H1 (cell line): ENCODE measurements around the gene RPL32. TPM values are rescaled to one million over a fixed set of nuclear protein-coding genes. Genes with fewer than 3 reads are reported as not detected.

Experiments
- CTCF ChIA-PET: fragments of 300-600 bp; sonication (Branson Sonifier 250); formaldehyde crosslinking; loops from one replicate; lab custom pipeline; 2021; ENCODE audit not compliant: partially characterized antibody; lab: Charles Lee
- POLR2A ChIA-PET: fragments of 300-600 bp; sonication (Branson Sonifier 250); formaldehyde crosslinking; loops from one replicate; lab custom pipeline; 2021; ENCODE audit warnings: inconsistent platforms; ENCODE audit not compliant: partially characterized antibody; lab: Charles Lee
- DNase-seq, 2 experiments: peaks; one replicate each; pipeline versions ENCODE4 v3.0.0 to v3.0.0-alpha.2; 2010 to 2022; ENCODE audit warnings: low spot score in 2 of 2, low read depth in 1 of 2, mixed read lengths in 1 of 2
- FAIRE-seq: peaks from 2 replicates; lab custom pipeline; 2011; peaks lifted over from hg19 to GRCh38; lab: Jason Lieb, UNC
- H2AFZ ChIP-seq: 2 replicates; pipeline ENCODE4 v1.8.1; 2012; ENCODE audit warnings: low read length, inconsistent platforms
- H2AK5ac ChIP-seq: 2 replicates; pipeline ENCODE4 v1.6.1; 2013; ENCODE audit warnings: low read depth, low read length
- H2BK120ac ChIP-seq: replicated peaks from 2 replicates; pipeline ENCODE3; 2013; ENCODE audit warnings: low read depth, low read length, inconsistent platforms
- H2BK12ac ChIP-seq: 2 replicates; pipeline ENCODE4 v1.6.1; 2013; ENCODE audit warnings: low read depth, low read length
- H2BK15ac ChIP-seq: 2 replicates; pipeline ENCODE4 v1.6.1; 2013; ENCODE audit warnings: low read length
- H2BK20ac ChIP-seq: 2 replicates; pipeline ENCODE4 v1.6.1; 2013; ENCODE audit warnings: low read length
- H2BK5ac ChIP-seq: 2 replicates; pipeline ENCODE4 v1.6.1; 2013; ENCODE audit warnings: low read depth, low read length
- H3K14ac ChIP-seq: 2 replicates; pipeline ENCODE4 v1.6.1; 2013; ENCODE audit warnings: inconsistent platforms; ENCODE audit not compliant: insufficient read length
- H3K18ac ChIP-seq: 2 replicates; pipeline ENCODE4 v1.6.1; 2013; ENCODE audit warnings: low read length; ENCODE audit errors: extremely low read depth
- H3K23ac ChIP-seq: 2 replicates; pipeline ENCODE4 v1.6.1; 2013; ENCODE audit warnings: inconsistent platforms; ENCODE audit not compliant: insufficient read length
- H3K23me2 ChIP-seq: 2 replicates; pipeline ENCODE4 v1.6.1; 2013; ENCODE audit warnings: low read depth, low read length
- H3K27ac ChIP-seq: 2 replicates; pipeline ENCODE4 v1.6.1; 2011; ENCODE audit warnings: low read depth, low read length, inconsistent platforms
- H3K27me3 ChIP-seq, 4 experiments: replicated peaks in 1 of 4; 1 replicate in 1 of 4; 2 replicates in 3 of 4; pipeline versions ENCODE4 v1.6.1 to v1.8.1; 2011 to 2013; ENCODE audit warnings: low read length in 3 of 4, mild to moderate bottlenecking in 3 of 4, inconsistent platforms in 2 of 4, mixed read lengths in 2 of 4, moderate library complexity in 1 of 4; ENCODE audit not compliant: control insufficient read depth in 3 of 4, insufficient read depth in 3 of 4; ENCODE audit errors: extremely low read depth in 1 of 4
- H3K36me3 ChIP-seq, 4 experiments: 2 replicates each; pipeline versions ENCODE4 v1.6.1 to v1.8.1; 2011 to 2013; ENCODE audit warnings: mild to moderate bottlenecking in 4 of 4, low read length in 3 of 4, moderate library complexity in 2 of 4, control low read depth in 1 of 4, inconsistent platforms in 1 of 4; ENCODE audit not compliant: insufficient read depth in 4 of 4, control insufficient read depth in 2 of 4
- H3K4ac ChIP-seq: replicated peaks from 2 replicates; pipeline ENCODE3; 2013; ENCODE audit warnings: low read length, low read depth, mixed read lengths, inconsistent platforms; ENCODE audit not compliant: insufficient read length
- H3K4me1 ChIP-seq, 4 experiments: replicated peaks in 1 of 4; 1 replicate in 1 of 4; 2 replicates in 3 of 4; pipeline versions ENCODE4 v1.6.1 to v1.8.1; 2011 to 2013; ENCODE audit warnings: low read length in 3 of 4, inconsistent platforms in 2 of 4, mixed read lengths in 1 of 4; ENCODE audit not compliant: insufficient read depth in 4 of 4, control insufficient read depth in 3 of 4
- H3K4me2 ChIP-seq, 2 experiments: 2 replicates each; pipeline versions ENCODE4 v1.6.1 to v1.8.1; 2011 to 2013; ENCODE audit warnings: low read depth in 2 of 2, low read length in 2 of 2, control low read depth in 1 of 2, inconsistent platforms in 1 of 2, mild to moderate bottlenecking in 1 of 2; ENCODE audit not compliant: insufficient read depth in 1 of 2
- H3K4me3 ChIP-seq, 4 experiments: fragments of 200-600, 300-600 bp in 1 of 4; sonication (generic), shearing (Covaris generic), sonication (Bioruptor Twin) in 1 of 4; 2 replicates each; pipeline versions ENCODE4 v1.5.1 to v1.8.1; 2011 to 2016; ENCODE audit warnings: low read length in 4 of 4, low read depth in 3 of 4, control low read depth in 2 of 4, inconsistent platforms in 2 of 4, mild to moderate bottlenecking in 2 of 4, mixed read lengths in 1 of 4, moderate library complexity in 1 of 4; ENCODE audit not compliant: insufficient read depth in 2 of 4; ENCODE audit errors: extremely low read depth in 1 of 4
- H3K56ac ChIP-seq: replicated peaks from 2 replicates; pipeline ENCODE3; 2013; ENCODE audit warnings: low read depth, mild to moderate bottlenecking, mixed read lengths, low read length, inconsistent platforms; ENCODE audit not compliant: insufficient read length
- H3K79me1 ChIP-seq: 2 replicates; pipeline ENCODE4 v1.6.1; 2013; ENCODE audit warnings: low read depth, low read length, control low read depth
- H3K79me2 ChIP-seq, 2 experiments: 2 replicates each; pipeline versions ENCODE4 v1.6.1 to v1.8.1; 2012 to 2013; ENCODE audit warnings: low read length in 2 of 2, mild to moderate bottlenecking in 2 of 2, inconsistent platforms in 1 of 2; ENCODE audit not compliant: insufficient read depth in 2 of 2, control insufficient read depth in 1 of 2
- H3K9ac ChIP-seq, 4 experiments: replicated peaks in 1 of 4; 1 replicate in 1 of 4; 2 replicates in 3 of 4; pipeline versions ENCODE4 v1.6.1 to v1.8.1; 2011 to 2013; ENCODE audit warnings: low read depth in 3 of 4, low read length in 3 of 4, control low read depth in 2 of 4, mild to moderate bottlenecking in 2 of 4, moderate library complexity in 2 of 4, inconsistent platforms in 1 of 4; ENCODE audit errors: extremely low read depth in 1 of 4
- H3K9me3 ChIP-seq, 2 experiments: 2 replicates each; pipeline versions ENCODE4 v1.6.1 to v1.8.1; 2012 to 2013; ENCODE audit warnings: mild to moderate bottlenecking in 2 of 2, moderate library complexity in 2 of 2, control low read depth in 1 of 2, inconsistent platforms in 1 of 2, low read depth in 1 of 2, low read length in 1 of 2, mixed read lengths in 1 of 2; ENCODE audit not compliant: insufficient read depth in 2 of 2
- H4K20me1 ChIP-seq, 2 experiments: replicated peaks in 1 of 2; 2 replicates each; pipeline versions ENCODE3 to v1.8.1; 2011 to 2013; ENCODE audit warnings: inconsistent platforms in 2 of 2, low read length in 2 of 2, mild to moderate bottlenecking in 1 of 2; ENCODE audit not compliant: insufficient read depth in 2 of 2, control insufficient read depth in 1 of 2
- H4K5ac ChIP-seq: 2 replicates; pipeline ENCODE4 v1.6.1; 2013; ENCODE audit warnings: low read length, low read depth, mixed read lengths, inconsistent platforms; ENCODE audit not compliant: insufficient read length
- H4K8ac ChIP-seq: 2 replicates; pipeline ENCODE4 v1.8.0; 2013; ENCODE audit warnings: mild to moderate bottlenecking, moderate library complexity, low read length, inconsistent platforms; ENCODE audit not compliant: insufficient read depth; ENCODE audit errors: extremely low read depth
- H4K91ac ChIP-seq: replicated peaks from 2 replicates; pipeline ENCODE3; 2013; ENCODE audit warnings: low read length, mixed read lengths, inconsistent platforms; ENCODE audit not compliant: insufficient read length
- CHD1 ChIP-seq: IDR thresholded peaks from 2 replicates; pipeline ENCODE4 v1.6.1; 2012; ENCODE audit warnings: low read depth, low read length, improper control_type of control experiment
- CREB1 ChIP-seq: IDR thresholded peaks from 2 replicates; pipeline ENCODE4 v1.6.1; 2012; ENCODE audit warnings: inconsistent platforms
- CTBP2 ChIP-seq: IDR thresholded peaks from 2 replicates; pipeline ENCODE4 v1.7.0; 2011; ENCODE audit warnings: borderline replicate concordance, mild to moderate bottlenecking, moderate library complexity, mixed read lengths, low read length; ENCODE audit not compliant: insufficient read depth, insufficient read length
- EGR1 ChIP-seq: IDR thresholded peaks from 2 replicates; pipeline ENCODE4 v1.6.1; 2011; ENCODE audit warnings: low read depth, low read length, borderline replicate concordance
- JUND ChIP-seq: IDR thresholded peaks from 2 replicates; pipeline ENCODE4 v1.6.1; 2011; ENCODE audit warnings: mild to moderate bottlenecking, improper control_type of control experiment, low read length
- TBP ChIP-seq: IDR thresholded peaks from 2 replicates; pipeline ENCODE4 v1.6.1; 2011; ENCODE audit warnings: low read depth, low read length, improper control_type of control experiment
- WGBS, 2 experiments: shearing (Covaris generic) in 1 of 2; methylation state at CpG; one replicate each; pipeline versions ENCODE4 v1.1.6 to v1.1.7; 2013 to 2015; ENCODE audit warnings: low lambda C conversion rate in 2 of 2, mixed read lengths in 2 of 2, inconsistent platforms in 1 of 2, low coverage in 1 of 2, missing lambda C conversion rate in 1 of 2; ENCODE audit not compliant: insufficient replicate concordance in 2 of 2, insufficient coverage in 1 of 2, insufficient read length in 1 of 2; ENCODE audit errors: extremely low coverage in 1 of 2, missing lambda C conversion rate in 1 of 2; 5-methylcytosine and 5-hydroxymethylcytosine counted together
- polyA plus RNA-seq, 7 experiments: library from polyadenylated mRNA; depleted of rRNA in 3 of 7; stranded (reverse) in 5 of 7; unstranded in 2 of 7; fragments of >200 nt in 5 of 7; fragments of 200-250 nt in 2 of 7; gene quantifications; 1 replicate in 5 of 7; 2 replicates in 1 of 7; 4 replicates in 1 of 7; pipeline versions ENCODE4 v1.2.1 to v1.2.3, GENCODE V29; 2011 to 2013; ENCODE audit warnings: missing spikeins in 2 of 7, mixed read lengths in 2 of 7
- total RNA-seq: library from RNA; stranded (reverse); fragmentation: NEBNext Ultra II Directional; extraction: Animal tissue kit (Norgen Biotek cat#: 25700); gene quantifications from 2 replicates; pipeline ENCODE4 v1.2.1, GENCODE V29; 2021
- TF ChIP-seq, protein P1 (sequence below): IDR thresholded peaks from 2 replicates; pipeline ENCODE4 v1.6.1; 2012; ENCODE audit warnings: inconsistent platforms

Gene RPL32
- total and polyA plus RNA-seq, 2 of the 8 experiments (the other 6 are each of a cell fraction or from before 2014, with no cell fraction given): 1,443 to 2,043 TPM

DNA sequence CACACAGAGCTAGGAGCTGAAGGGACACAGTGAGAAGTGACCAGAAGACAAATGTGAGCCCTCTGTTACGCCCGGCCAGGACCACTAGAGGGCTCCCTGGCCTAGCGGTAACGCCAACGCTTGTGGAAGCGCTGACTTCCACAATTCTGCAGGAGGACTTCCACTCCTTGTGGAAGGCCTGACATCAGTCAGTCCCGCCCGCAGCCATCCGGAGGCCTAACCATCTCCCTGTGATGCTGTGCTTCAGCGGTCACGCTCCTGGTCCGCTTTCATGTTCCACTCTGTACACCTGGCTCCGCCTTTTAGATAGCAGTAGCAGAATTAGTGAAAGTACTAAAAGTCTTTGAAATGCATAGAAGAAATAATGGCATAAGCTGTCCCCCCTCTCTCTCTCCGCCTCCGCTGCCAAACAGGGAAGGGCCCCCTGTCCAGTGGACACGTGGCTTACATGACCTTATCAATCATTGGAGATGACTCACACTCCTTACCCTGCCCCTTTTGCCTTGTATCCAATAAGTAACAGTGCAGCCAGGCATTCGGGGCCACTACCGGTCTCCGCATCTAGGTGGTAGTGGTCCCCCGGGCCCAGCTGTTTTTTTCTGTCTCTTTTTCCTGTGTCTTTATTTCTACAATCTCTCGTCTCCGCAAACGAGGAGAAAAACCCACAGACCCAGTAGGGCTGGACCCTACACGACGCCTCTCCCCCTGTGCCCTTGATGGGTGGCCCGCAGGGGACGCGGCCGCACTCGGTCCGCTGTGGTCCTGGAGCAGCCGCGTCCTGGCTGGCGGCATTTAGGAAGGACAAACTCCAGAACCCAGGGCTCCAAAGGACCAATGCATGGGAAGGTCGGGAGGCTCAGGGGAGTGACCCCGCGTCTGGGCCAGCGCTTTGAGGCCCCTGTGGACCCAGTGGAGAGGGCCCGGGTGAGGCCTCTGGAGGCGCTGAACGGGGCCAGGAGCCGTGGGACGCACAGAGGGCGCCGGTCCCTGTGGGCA, 27.0 kb upstream of the RPL32 start:
- Histone ChIP-seq H3K4ac (no peak overlapping the region), H2AFZ (peak overlapping the region; percentile 97; the same call in 1 of the 2 replicates), H4K20me1 (no peaks in the 10 kb centered on the region), H3K36me3 (no peaks in the 10 kb centered on the region), H2BK120ac (no peak overlapping the region), H3K4me2 (peak overlapping the region; percentile 54 to 100), H3K4me3 (peak overlapping the region; percentile 46 to 79 (median 70)), H3K14ac (no peak overlapping the region), H3K79me2 (no peaks in the 10 kb centered on the region), H3K23me2 (peaks cover 4% of the 10 kb centered on the region; the same call in 1 of the 2 replicates), H2BK5ac (no peak overlapping the region; the same call in 1 of the 2 replicates), H4K91ac (no peak overlapping the region), H3K9me3 (no peaks in the 10 kb centered on the region), H3K27ac (no peak overlapping the region), H4K5ac (no peak overlapping the region), H2BK15ac (no peak overlapping the region), H2AK5ac (no peak overlapping the region), H3K9ac (peak overlapping the region in 1 of 4 experiments; percentile 37; a peak in 2 of 7 replicates), H3K27me3 (peaks cover 0 to 5% (median 0%) of the 10 kb centered on the region in 4 experiments; a peak in 3 of 7 replicates), H4K8ac (no peak overlapping the region), H2BK12ac (0 out of 2 replicates have a peak overlapping the region, but pooled peaks have one; percentile 3), H3K56ac (no peak overlapping the region), H3K23ac (no peak overlapping the region), H3K18ac (no peak overlapping the region), H3K4me1 (peaks cover 0 to 2% (median 2%) of the 10 kb centered on the region in 4 experiments; a peak in 3 of 7 replicates), H2BK20ac (no peak overlapping the region), H3K79me1 (no peaks in the 10 kb centered on the region)
- CTCF ChIA-PET: interaction anchor here (0.6 to 21.3 kb wide), 27 partner anchors 10 to 162 kb away, joined by 3 to 353 read pairs (median 4); partner anchors contain the start of gene RPL32
- FAIRE-seq (no peak), DNase-seq (peak; percentile 38 to 80)
- POLR2A ChIA-PET: interaction anchor here (0.8 to 22.9 kb wide), 5 partner anchors 12 to 31 kb away, joined by 3 to 314 read pairs (median 3); partner anchors contain the start of gene RPL32
- 4% methylated on average over 45 of the region's 45 CpGs; no CpG with 5 or more reads in 1 of the 2 experiments for WGBS, 2 experiments
- no peak for TF ChIP-seq CHD1
- no peak for TF ChIP-seq CTBP2
- 0 out of 2 replicates have a peak, but pooled peaks have one; percentile 24 for TF ChIP-seq TBP
- TF ChIP-seq EGR1: 0 out of 2 replicates have a peak, but pooled peaks have one; percentile 44
- 0 out of 2 replicates have a peak, but pooled peaks have one; percentile 33 for TF ChIP-seq CREB1
- TF ChIP-seq, protein P1, sequence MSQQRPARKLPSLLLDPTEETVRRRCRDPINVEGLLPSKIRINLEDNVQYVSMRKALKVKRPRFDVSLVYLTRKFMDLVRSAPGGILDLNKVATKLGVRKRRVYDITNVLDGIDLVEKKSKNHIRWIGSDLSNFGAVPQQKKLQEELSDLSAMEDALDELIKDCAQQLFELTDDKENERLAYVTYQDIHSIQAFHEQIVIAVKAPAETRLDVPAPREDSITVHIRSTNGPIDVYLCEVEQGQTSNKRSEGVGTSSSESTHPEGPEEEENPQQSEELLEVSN: no peak
- no peak for TF ChIP-seq JUND
